Measurements from ENCODE around the gene KCNG1. TPM values are rescaled to one million over a fixed set of nuclear protein-coding genes. Genes with fewer than 3 reads are reported as not detected.

KCNG1 gene
- total and polyA plus RNA-seq, 2 of the 13 experiments (the other 11 are each of a cell fraction or from before 2014, with no cell fraction given) = not detected

DNA sequence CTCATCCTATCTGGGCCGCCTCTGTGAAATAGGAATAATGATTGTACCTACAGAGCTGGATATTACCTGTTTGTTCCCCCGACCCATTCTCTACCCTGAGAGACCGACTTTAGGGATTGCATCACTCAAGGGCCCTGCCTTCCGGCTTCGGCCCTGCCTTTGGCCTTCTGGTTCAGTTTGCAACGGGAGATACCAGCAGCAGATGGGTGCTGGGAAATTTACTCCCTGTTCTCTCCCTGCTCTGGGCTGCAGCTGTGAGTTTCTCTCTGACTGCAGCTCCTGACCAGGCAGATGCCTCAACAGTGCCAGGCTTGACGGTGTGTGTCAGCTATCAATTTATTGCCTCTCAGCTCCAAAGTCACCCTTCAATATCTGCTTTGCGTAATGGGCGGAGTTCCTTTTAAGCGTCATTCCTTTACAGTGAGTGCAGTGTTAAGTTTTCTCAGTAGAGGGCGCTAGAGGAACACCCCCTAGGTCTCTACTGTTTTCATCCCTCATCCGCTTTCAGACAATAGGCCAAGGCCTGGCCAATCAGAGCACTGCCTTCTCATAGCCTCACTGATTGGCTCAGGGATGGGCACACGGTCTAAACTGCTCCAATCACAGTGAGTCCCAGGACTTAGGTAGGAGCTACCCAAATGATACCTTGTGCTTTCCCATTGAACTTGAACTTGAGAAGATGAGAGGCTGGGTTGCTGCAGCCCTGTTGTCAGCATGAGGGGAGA is 30.0 kb downstream of the KCNG1 start (continued):
- TF ChIP-seq, protein P1, sequence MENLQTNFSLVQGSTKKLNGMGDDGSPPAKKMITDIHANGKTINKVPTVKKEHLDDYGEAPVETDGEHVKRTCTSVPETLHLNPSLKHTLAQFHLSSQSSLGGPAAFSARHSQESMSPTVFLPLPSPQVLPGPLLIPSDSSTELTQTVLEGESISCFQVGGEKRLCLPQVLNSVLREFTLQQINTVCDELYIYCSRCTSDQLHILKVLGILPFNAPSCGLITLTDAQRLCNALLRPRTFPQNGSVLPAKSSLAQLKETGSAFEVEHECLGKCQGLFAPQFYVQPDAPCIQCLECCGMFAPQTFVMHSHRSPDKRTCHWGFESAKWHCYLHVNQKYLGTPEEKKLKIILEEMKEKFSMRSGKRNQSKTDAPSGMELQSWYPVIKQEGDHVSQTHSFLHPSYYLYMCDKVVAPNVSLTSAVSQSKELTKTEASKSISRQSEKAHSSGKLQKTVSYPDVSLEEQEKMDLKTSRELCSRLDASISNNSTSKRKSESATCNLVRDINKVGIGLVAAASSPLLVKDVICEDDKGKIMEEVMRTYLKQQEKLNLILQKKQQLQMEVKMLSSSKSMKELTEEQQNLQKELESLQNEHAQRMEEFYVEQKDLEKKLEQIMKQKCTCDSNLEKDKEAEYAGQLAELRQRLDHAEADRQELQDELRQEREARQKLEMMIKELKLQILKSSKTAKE (CRISPR knock-in tag; IDR thresholded peaks at IDR 0.05; ENCODE audit: borderline replicate concordance) = 0 out of 2 replicates have a peak, but pooled peaks have one; percentile 9
- TF ChIP-seq CENPX (CRISPR knock-in tag; IDR thresholded peaks at IDR 0.05) = no peak
- TF ChIP-seq ZNF891 (CRISPR knock-in tag; IDR thresholded peaks at IDR 0.05) = peak; percentile 32; the same call in 1 of the 2 replicates
- TF ChIP-seq SMC3 (IDR thresholded peaks at IDR 0.05; ENCODE audit: low read length) = peak; percentile 76
- peak; percentile 53; the same call in 1 of the 2 replicates for TF ChIP-seq FOXK1 (CRISPR knock-in tag; IDR thresholded peaks at IDR 0.05; ENCODE audit: borderline replicate concordance, low read depth)
- TF ChIP-seq SAP130 (CRISPR knock-in tag; IDR thresholded peaks at IDR 0.05; ENCODE audit: low read depth) = peak; percentile 21; the same call in 1 of the 2 replicates
- TF ChIP-seq, protein P2, sequence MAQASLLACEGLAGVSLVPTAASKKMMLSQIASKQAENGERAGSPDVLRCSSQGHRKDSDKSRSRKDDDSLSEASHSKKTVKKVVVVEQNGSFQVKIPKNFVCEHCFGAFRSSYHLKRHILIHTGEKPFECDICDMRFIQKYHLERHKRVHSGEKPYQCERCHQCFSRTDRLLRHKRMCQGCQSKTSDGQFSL (CRISPR knock-in tag; IDR thresholded peaks at IDR 0.05) = 0 out of 2 replicates have a peak, but pooled peaks have one; percentile 24
- 0 out of 2 replicates have a peak, but pooled peaks have one; percentile 18 for TF ChIP-seq PHF21A (CRISPR knock-in tag; IDR thresholded peaks at IDR 0.05)
- TF ChIP-seq, protein P3, sequence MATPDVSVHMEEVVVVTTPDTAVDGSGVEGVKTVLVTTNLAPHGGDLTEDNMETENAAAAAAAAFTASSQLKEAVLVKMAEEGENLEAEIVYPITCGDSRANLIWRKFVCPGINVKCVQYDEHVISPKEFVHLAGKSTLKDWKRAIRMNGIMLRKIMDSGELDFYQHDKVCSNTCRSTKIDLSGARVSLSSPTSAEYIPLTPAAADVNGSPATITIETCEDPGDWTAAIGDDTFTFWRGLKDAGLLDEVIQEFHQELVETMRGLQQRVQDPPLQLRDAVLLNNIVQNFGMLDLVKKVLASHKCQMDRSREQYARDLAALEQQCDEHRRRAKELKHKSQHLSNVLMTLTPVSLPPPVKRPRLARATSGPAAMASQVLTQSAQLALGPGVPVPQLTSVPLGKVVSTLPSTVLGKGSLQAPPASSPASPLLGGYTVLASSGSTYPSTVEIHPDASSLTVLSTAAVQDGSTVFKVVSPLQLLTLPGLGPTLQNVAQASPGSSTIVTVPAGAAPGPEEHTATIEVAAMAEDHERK (CRISPR knock-in tag; IDR thresholded peaks at IDR 0.05; ENCODE audit: low read depth) = no peak
- peak; percentile 56 for TF ChIP-seq HOXA3 (CRISPR knock-in tag; IDR thresholded peaks at IDR 0.05)
- TF ChIP-seq, protein P4, sequence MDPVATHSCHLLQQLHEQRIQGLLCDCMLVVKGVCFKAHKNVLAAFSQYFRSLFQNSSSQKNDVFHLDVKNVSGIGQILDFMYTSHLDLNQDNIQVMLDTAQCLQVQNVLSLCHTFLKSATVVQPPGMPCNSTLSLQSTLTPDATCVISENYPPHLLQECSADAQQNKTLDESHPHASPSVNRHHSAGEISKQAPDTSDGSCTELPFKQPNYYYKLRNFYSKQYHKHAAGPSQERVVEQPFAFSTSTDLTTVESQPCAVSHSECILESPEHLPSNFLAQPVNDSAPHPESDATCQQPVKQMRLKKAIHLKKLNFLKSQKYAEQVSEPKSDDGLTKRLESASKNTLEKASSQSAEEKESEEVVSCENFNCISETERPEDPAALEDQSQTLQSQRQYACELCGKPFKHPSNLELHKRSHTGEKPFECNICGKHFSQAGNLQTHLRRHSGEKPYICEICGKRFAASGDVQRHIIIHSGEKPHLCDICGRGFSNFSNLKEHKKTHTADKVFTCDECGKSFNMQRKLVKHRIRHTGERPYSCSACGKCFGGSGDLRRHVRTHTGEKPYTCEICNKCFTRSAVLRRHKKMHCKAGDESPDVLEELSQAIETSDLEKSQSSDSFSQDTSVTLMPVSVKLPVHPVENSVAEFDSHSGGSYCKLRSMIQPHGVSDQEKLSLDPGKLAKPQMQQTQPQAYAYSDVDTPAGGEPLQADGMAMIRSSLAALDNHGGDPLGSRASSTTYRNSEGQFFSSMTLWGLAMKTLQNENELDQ (CRISPR knock-in tag; IDR thresholded peaks at IDR 0.05; ENCODE audit: borderline replicate concordance) = no peak
- TF ChIP-seq, protein P5, sequence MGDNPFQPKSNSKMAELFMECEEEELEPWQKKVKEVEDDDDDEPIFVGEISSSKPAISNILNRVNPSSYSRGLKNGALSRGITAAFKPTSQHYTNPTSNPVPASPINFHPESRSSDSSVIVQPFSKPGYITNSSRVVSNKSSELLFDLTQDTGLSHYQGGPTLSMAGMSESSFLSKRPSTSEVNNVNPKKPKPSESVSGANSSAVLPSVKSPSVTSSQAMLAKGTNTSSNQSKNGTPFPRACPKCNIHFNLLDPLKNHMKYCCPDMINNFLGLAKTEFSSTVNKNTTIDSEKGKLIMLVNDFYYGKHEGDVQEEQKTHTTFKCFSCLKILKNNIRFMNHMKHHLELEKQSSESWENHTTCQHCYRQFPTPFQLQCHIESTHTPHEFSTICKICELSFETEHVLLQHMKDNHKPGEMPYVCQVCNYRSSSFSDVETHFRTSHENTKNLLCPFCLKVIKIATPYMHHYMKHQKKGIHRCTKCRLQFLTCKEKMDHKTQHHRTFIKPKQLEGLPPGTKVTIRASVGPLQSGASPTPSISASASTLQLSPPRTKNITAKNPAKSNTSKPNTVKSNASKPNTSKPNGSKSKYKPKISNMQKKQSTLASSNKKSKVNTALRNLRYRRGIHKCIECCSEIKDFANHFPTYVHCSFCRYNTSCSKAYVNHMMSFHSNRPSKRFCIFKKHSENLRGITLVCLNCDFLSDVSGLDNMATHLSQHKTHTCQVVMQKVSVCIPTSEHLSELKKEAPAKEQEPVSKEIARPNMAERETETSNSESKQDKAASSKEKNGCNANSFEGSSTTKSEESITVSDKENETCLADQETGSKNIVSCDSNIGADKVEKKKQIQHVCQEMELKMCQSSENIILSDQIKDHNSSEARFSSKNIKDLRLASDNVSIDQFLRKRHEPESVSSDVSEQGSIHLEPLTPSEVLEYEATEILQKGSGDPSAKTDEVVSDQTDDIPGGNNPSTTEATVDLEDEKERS (CRISPR knock-in tag; IDR thresholded peaks at IDR 0.05) = peak; percentile 53; the same call in 1 of the 2 replicates
- TF ChIP-seq, protein P6, sequence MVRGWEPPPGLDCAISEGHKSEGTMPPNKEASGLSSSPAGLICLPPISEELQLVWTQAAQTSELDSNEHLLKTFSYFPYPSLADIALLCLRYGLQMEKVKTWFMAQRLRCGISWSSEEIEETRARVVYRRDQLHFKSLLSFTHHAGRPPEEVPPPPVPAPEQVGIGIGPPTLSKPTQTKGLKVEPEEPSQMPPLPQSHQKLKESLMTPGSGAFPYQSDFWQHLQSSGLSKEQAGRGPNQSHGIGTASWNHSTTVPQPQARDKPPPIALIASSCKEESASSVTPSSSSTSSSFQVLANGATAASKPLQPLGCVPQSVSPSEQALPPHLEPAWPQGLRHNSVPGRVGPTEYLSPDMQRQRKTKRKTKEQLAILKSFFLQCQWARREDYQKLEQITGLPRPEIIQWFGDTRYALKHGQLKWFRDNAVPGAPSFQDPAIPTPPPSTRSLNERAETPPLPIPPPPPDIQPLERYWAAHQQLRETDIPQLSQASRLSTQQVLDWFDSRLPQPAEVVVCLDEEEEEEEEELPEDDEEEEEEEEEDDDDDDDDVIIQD (CRISPR knock-in tag; IDR thresholded peaks at IDR 0.05; ENCODE audit: low read depth) = peak; percentile 54; the same call in 1 of the 2 replicates
- TF ChIP-seq ELF3 (CRISPR knock-in tag; IDR thresholded peaks at IDR 0.05) = 0 out of 2 replicates have a peak, but pooled peaks have one; percentile 26
- no peak for TF ChIP-seq ZNF558 (CRISPR knock-in tag; IDR thresholded peaks at IDR 0.05; ENCODE audit: borderline replicate concordance)
- TF ChIP-seq NFYB (CRISPR knock-in tag; IDR thresholded peaks at IDR 0.05) = peak; percentile 84
- peak; percentile 78 for TF ChIP-seq XRCC5 (optimal IDR thresholded peaks at IDR 0.05; ENCODE audit: low read length)
